ENCODE results near the gene SEPTIN12. TPM values are rescaled to one million over a fixed set of nuclear protein-coding genes. Genes with fewer than 3 reads are reported as not detected.

The SEPTIN12 gene
- total RNA-seq, 1 experiment from 2014 or later: not detected

DNA sequence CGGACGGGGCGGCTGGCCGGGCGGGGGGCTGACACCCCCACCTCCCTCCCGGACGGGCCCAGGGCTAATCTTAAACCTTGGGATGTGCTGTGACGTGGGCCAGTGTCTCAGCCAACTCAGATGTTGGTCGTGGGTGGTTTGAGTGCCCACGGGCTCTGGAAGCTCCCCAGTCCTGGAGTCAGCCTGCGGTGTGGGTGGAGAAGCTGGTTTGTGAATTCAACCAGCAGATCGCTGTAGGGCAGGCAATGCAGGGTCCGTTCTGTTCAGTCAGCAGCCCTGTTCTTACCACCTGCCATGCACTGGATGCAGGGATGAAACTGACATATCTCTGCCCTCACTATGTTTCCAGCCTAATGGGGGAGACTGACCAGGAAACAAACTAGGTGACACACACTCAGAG lies 13.1 kb downstream of the SEPTIN12 start:
- no peak for TF ChIP-seq EZH2 (IDR thresholded peaks at IDR 0.05; ENCODE audit: borderline replicate concordance, low read depth, low read length, poor library complexity, severe bottlenecking)
- TF ChIP-seq, protein P1, sequence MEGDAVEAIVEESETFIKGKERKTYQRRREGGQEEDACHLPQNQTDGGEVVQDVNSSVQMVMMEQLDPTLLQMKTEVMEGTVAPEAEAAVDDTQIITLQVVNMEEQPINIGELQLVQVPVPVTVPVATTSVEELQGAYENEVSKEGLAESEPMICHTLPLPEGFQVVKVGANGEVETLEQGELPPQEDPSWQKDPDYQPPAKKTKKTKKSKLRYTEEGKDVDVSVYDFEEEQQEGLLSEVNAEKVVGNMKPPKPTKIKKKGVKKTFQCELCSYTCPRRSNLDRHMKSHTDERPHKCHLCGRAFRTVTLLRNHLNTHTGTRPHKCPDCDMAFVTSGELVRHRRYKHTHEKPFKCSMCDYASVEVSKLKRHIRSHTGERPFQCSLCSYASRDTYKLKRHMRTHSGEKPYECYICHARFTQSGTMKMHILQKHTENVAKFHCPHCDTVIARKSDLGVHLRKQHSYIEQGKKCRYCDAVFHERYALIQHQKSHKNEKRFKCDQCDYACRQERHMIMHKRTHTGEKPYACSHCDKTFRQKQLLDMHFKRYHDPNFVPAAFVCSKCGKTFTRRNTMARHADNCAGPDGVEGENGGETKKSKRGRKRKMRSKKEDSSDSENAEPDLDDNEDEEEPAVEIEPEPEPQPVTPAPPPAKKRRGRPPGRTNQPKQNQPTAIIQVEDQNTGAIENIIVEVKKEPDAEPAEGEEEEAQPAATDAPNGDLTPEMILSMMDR (conservative IDR thresholded peaks at IDR 0.05; ENCODE audit: low read depth, low read length): no peak
- intact Hi-C loops (cut with micrococcal nuclease; ENCODE audit: unreplicated experiment): no loop called here
- POLR2A ChIA-PET (ENCODE audit: low non-redundant PET): no interaction called here
- Histone ChIP-seq H3K9me3 (ENCODE audit: low read depth, low read length, poor library complexity, severe bottlenecking) (no peaks in the 10 kb centered on the region), H3K4me1 (ENCODE audit: insufficient read depth, low read length, poor library complexity, severe bottlenecking) (no peaks in the 10 kb centered on the region), H3K4me3 (ENCODE audit: low read depth, low read length, poor library complexity, severe bottlenecking) (no peak overlapping the region), H3K27ac (ENCODE audit: low read depth, low read length, poor library complexity, severe bottlenecking) (no peak overlapping the region), H3K36me3 (ENCODE audit: insufficient read depth, low read length, poor library complexity, severe bottlenecking) (no peaks in the 10 kb centered on the region), H3K27me3 (replicated peaks; ENCODE audit: insufficient read depth, low read depth, low read length, poor library complexity) (no peaks in the 10 kb centered on the region)
- BruUV-seq (replicated peaks): no TSS peak
- CTCF ChIA-PET: no interaction called here
- DNase-seq (ENCODE audit: low spot score): no peak

DNA sequence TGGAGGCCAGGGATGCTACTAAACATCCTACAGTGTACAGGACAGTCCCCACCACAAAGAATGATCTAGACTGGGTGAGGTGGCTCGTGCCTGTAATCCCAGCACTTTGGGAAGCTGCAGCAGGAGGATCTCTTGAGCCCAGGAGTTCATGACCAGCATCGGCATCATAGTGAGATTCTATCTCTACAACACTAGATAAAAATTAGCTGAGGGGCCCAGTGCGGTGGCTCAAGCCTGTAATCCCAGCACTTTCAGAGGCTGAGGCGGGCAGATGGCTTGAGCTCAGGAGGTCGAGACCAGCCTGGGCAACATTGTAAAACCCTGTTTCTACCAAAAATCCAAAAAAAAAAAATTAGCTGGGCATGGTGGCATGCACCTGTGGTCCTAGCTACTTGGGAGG lies 15.8 kb downstream of the SEPTIN12 start:
- CTCF ChIA-PET: no interaction called here
- Histone ChIP-seq H3K4me1 (ENCODE audit: insufficient read depth, low read length, poor library complexity, severe bottlenecking) (peaks cover 8% of the 10 kb centered on the region), H3K36me3 (ENCODE audit: insufficient read depth, low read length, poor library complexity, severe bottlenecking) (no peaks in the 10 kb centered on the region), H3K27me3 (replicated peaks; ENCODE audit: insufficient read depth, low read depth, low read length, poor library complexity) (no peaks in the 10 kb centered on the region), H3K9me3 (ENCODE audit: low read depth, low read length, poor library complexity, severe bottlenecking) (no peaks in the 10 kb centered on the region), H3K4me3 (ENCODE audit: low read depth, low read length, poor library complexity, severe bottlenecking) (no peak overlapping the region), H3K27ac (ENCODE audit: low read depth, low read length, poor library complexity, severe bottlenecking) (no peak overlapping the region)
- no peak for DNase-seq (ENCODE audit: low spot score)
- intact Hi-C loops (cut with micrococcal nuclease; ENCODE audit: unreplicated experiment): no loop called here
- POLR2A ChIA-PET (ENCODE audit: low non-redundant PET): no interaction called here
- TF ChIP-seq, protein P1 (conservative IDR thresholded peaks at IDR 0.05; ENCODE audit: low read depth, low read length): no peak
- TF ChIP-seq EZH2 (IDR thresholded peaks at IDR 0.05; ENCODE audit: borderline replicate concordance, low read depth, low read length, poor library complexity, severe bottlenecking): no peak
- no TSS peak for BruUV-seq (replicated peaks)

DNA sequence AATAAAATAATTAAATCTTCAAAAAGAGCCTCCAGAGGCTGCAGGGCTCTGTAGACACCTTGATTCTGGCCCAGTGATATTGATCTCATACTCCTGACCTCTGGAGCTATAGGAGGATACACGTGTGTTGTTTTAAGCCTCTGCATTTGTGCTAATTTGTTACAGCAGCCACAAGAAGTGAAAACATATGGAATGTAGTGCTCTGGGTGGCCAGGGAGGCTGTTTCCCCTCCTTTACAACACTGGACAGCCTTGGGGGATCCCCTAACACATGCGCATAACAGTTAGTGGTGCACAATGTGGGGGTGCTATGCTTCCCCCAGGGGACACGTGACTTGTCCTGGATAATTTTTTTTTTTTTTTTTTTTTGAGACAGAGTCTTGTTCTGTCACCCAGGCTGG lies 16.5 kb downstream of the SEPTIN12 start:
- CTCF ChIA-PET: no interaction called here
- Histone ChIP-seq H3K27ac (ENCODE audit: low read depth, low read length, poor library complexity, severe bottlenecking) (no peak overlapping the region), H3K9me3 (ENCODE audit: low read depth, low read length, poor library complexity, severe bottlenecking) (no peaks in the 10 kb centered on the region), H3K36me3 (ENCODE audit: insufficient read depth, low read length, poor library complexity, severe bottlenecking) (no peaks in the 10 kb centered on the region), H3K4me3 (ENCODE audit: low read depth, low read length, poor library complexity, severe bottlenecking) (no peak overlapping the region), H3K4me1 (ENCODE audit: insufficient read depth, low read length, poor library complexity, severe bottlenecking) (peaks cover 8% of the 10 kb centered on the region), H3K27me3 (replicated peaks; ENCODE audit: insufficient read depth, low read depth, low read length, poor library complexity) (no peaks in the 10 kb centered on the region)
- intact Hi-C loops (cut with micrococcal nuclease; ENCODE audit: unreplicated experiment): no loop called here
- no TSS peak for BruUV-seq (replicated peaks)
- TF ChIP-seq, protein P1 (conservative IDR thresholded peaks at IDR 0.05; ENCODE audit: low read depth, low read length): no peak
- TF ChIP-seq EZH2 (IDR thresholded peaks at IDR 0.05; ENCODE audit: borderline replicate concordance, low read depth, low read length, poor library complexity, severe bottlenecking): no peak
- POLR2A ChIA-PET (ENCODE audit: low non-redundant PET): no interaction called here
- DNase-seq (ENCODE audit: low spot score): no peak

All from A673 (cell line).